Measurements from ENCODE around the gene NUP50. TPM values are rescaled to one million over a fixed set of nuclear protein-coding genes. Genes with fewer than 3 reads are reported as not detected.

Gene NUP50
- total RNA-seq, 1 donor from 2014 or later: 65.1 TPM

GRCh38 chr22:45221201-45221600 lies 57.5 kb downstream of the NUP50 start:
- no peak for DNase-seq (ENCODE audit: low spot score, unreplicated experiment)
- H3K36me3 Mint-ChIP-seq (ENCODE audit: insufficient read depth): no peaks in the 10 kb centered on the region
- no peak overlapping the region for H3K27ac Mint-ChIP-seq
- no peak for TF ChIP-seq CTCF (IDR thresholded peaks at IDR 0.05; ENCODE audit: unreplicated experiment)
- H3K4me3 Mint-ChIP-seq (ENCODE audit: low read depth): no peak overlapping the region
- peaks cover 10% of the 10 kb centered on the region for H3K4me1 Mint-ChIP-seq (ENCODE audit: low read depth)
- H3K9me3 Mint-ChIP-seq (ENCODE audit: low read depth): no peaks in the 10 kb centered on the region
- no peaks in the 10 kb centered on the region for H3K27me3 Mint-ChIP-seq

GRCh38 chr22:45223304-45224117 lies 59.8 kb downstream of the NUP50 start:
- DNase-seq (ENCODE audit: low spot score, unreplicated experiment): no peak
- TF ChIP-seq CTCF (IDR thresholded peaks at IDR 0.05; ENCODE audit: unreplicated experiment): no peak
- no peaks in the 10 kb centered on the region for H3K27me3 Mint-ChIP-seq
- H3K4me1 Mint-ChIP-seq (ENCODE audit: low read depth): peaks cover 11% of the 10 kb centered on the region
- no peaks in the 10 kb centered on the region for H3K9me3 Mint-ChIP-seq (ENCODE audit: low read depth)
- no peak overlapping the region for H3K27ac Mint-ChIP-seq
- H3K36me3 Mint-ChIP-seq (ENCODE audit: insufficient read depth): no peaks in the 10 kb centered on the region
- no peak overlapping the region for H3K4me3 Mint-ChIP-seq (ENCODE audit: low read depth)

GRCh38 chr22:45224331-45224730 lies 60.6 kb downstream of the NUP50 start:
- Mint-ChIP-seq H3K4me1 (ENCODE audit: low read depth) (peaks cover 11% of the 10 kb centered on the region), H3K27me3 (no peaks in the 10 kb centered on the region), H3K9me3 (ENCODE audit: low read depth) (no peaks in the 10 kb centered on the region), H3K4me3 (ENCODE audit: low read depth) (no peak overlapping the region), H3K27ac (no peak overlapping the region), H3K36me3 (ENCODE audit: insufficient read depth) (no peaks in the 10 kb centered on the region)
- no peak for TF ChIP-seq CTCF (IDR thresholded peaks at IDR 0.05; ENCODE audit: unreplicated experiment)
- no peak for DNase-seq (ENCODE audit: low spot score, unreplicated experiment)

- Mint-ChIP-seq H3K27me3 (no peaks in the 10 kb centered on the region), H3K9me3 (ENCODE audit: low read depth) (no peaks in the 10 kb centered on the region), H3K4me3 (ENCODE audit: low read depth) (no peak overlapping the region), H3K36me3 (ENCODE audit: insufficient read depth) (no peaks in the 10 kb centered on the region), H3K27ac (no peak overlapping the region), H3K4me1 (ENCODE audit: low read depth) (peaks cover 11% of the 10 kb centered on the region)
- TF ChIP-seq CTCF (IDR thresholded peaks at IDR 0.05; ENCODE audit: unreplicated experiment): no peak
- DNase-seq (ENCODE audit: low spot score, unreplicated experiment): no peak
Observed at GRCh38 chr22:45224988-45225731, 61.4 kb downstream of the NUP50 start.

GRCh38 chr22:45225732-45226502 lies 62.2 kb downstream of the NUP50 start:
- no peaks in the 10 kb centered on the region for H3K27me3 Mint-ChIP-seq
- H3K9me3 Mint-ChIP-seq (ENCODE audit: low read depth): no peaks in the 10 kb centered on the region
- H3K4me3 Mint-ChIP-seq (ENCODE audit: low read depth): no peak overlapping the region
- DNase-seq (ENCODE audit: low spot score, unreplicated experiment): no peak
- H3K4me1 Mint-ChIP-seq (ENCODE audit: low read depth): peaks cover 11% of the 10 kb centered on the region
- TF ChIP-seq CTCF (IDR thresholded peaks at IDR 0.05; ENCODE audit: unreplicated experiment): no peak
- no peak overlapping the region for H3K27ac Mint-ChIP-seq
- no peaks in the 10 kb centered on the region for H3K36me3 Mint-ChIP-seq (ENCODE audit: insufficient read depth)

All from progenitor cell of endocrine pancreas (in vitro differentiated cells).